HG03095 (cell line): ENCODE data around the gene TSGA10.
"Not testable (repeated sequence)": the region's sequence is repeated elsewhere in the genome, so short reads cannot be mapped to it uniquely, and the experiment has no call there.

ENCODE experiments used
- ATAC-seq: cut with Tn5 transposase; IDR thresholded peaks from one replicate; pipeline ENCODE4 v1.9.1; 2021; ENCODE audit warnings: moderate library complexity; ENCODE audit not compliant: unreplicated experiment

Gene TSGA10

DNA sequence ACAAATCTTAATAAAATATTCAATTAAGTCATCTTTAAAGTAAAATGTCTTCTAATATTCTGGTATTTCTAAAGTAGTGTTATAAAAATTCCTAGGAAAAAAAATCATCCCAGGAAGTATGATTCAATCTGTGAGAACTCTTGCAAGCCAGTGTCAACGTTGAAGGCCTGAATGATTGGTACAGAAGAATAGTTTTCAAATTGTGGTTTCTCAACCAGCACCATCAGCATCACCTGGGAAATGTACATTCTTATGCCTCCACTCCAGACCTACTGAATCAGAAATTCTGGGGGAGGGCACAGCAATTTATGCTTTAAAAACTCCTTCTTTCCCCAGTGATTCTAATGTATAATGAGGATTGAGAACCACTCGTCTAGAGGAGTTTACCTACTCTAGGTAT, 75.5 kb downstream of the TSGA10 start:
- no peak for ATAC-seq

DNA sequence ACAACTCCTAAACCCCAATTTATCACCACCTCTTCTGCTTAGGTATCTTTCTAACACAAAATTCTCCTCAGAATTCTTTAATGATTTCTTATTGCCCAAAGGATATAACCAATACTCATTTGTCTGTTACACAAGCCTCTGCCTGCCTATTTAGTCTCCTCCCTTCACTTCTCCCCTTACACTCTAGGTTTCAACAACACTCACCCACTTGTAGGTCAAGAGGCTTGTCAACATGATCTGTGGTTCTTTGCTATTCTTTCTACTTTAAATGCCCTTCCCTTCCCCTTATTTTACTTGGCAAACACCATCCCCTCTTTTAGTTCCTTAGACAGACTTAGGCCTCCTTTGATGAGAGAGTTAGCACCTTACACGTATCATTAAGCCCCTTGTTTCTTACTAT, 82.2 kb downstream of the TSGA10 start:
- ATAC-seq: no peak

DNA sequence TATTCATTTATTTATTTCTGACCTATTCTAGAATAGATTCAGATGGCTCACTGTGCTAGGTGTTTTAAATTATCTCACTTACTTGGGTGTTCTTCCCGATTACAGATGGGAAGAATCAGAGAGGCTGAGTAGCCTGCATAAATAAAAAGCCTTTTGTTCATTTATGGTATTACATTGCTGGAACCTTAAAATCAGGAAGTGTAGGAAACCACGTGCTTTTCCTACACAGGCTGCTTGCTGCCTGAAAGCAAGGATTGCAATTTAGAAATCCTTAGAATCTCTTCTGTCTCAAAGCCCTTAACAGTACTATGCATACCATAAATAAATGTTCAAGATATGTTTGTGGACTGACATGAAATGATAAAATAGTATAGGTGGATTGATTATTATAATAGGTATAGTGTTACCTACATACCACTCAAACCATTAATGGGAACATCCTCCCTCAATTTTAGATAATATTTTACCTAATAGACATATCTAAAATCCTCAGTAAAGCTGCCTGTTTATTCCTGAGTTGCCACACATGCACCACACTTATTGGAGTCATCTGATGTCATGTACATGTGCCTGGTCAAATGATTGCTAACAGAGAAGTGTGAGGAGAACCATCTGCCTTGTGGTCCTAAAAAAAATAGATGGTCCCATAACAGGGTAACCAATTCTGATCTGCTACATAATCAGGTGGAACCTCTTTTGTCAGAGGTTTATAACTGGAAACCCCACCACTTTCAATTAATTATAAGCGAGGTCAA, 86.7 kb downstream of the TSGA10 start:
- ATAC-seq: no peak

DNA sequence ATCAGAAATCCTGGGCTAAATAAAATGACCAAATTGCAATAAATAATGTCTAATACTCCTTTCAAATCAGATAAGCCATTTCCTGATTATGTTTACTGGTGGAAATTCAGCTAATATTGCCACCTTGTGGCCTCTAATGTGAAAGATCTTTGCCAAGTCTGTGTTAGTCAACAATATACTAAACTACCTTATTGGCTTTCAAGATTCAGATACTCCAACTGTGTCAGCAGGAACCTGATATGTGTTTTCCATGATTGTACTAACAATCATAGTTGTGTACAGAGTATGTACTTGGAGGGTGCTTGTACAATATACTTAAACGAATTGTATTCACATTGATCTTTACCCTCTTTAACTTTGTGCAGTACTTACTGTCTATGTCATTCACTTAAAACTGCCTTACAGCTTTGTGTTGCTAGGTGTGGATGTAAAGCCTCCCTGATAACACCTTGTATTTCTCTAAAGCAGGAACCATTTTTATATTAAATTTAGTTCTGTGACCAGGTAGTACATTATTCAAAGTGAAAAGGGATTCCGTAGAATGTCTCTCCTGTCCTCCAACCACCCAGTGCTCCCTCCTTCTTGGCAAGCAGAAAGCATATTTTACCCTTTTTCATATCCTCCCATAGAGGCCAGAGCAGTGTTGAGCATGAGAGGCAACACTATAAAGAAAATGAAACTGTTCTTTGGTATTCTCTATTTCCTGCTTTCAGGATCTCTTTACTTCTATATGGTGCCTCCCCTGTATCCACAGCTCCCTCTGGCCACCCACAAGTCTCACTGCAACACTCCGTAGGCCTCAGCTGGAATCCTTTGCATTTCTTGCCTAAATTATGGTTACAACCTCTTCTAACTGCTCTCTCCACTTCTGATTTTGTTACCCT, 88.4 kb downstream of the TSGA10 start:
- peak; percentile 99 for ATAC-seq

DNA sequence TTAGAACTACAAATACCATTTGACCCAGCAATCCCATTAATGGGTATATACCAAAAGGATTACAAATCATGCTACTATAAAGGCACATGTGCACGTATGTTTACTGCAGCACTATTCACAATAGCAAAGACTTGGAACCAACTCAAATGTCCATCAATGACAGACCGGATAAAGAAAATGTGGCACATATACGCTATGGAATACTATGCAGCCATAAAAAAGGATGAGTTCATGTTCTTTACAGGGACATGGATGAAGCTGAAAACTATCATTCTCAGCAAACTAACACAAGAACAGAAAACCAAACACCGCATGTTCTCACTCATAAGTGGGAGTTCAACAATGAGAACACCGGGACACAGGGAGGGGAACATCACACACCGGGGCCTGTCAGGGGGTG, 105.6 kb downstream of the TSGA10 start:
- not testable (repeated sequence) for ATAC-seq

DNA sequence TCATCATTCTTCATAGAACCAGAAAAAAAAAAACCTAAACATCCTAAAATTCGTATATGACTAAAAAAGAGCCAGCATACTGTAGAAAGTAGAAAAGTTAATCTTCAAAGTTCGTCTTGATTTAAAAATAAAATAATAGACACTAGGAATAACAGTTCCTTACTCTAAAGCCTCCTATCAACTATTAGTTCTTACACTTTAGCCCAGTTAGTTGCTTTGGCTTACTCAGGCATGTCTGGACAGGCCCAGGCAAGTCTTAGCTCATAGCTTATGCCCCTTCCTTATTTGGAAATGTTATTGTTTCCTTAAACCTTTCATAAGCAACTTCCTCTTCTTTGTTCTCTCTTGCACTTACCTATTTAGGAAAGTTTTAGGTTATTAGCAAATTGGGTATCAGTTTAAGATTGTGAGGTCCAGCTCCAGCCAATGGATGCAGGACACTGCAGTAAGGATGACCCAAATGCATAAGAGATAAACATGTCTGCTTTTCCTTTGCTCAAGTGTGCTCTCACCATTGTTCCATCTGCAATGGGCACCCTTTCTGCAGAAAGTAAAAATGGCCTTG, 113.9 kb downstream of the TSGA10 start:
- ATAC-seq: not testable (repeated sequence)

DNA sequence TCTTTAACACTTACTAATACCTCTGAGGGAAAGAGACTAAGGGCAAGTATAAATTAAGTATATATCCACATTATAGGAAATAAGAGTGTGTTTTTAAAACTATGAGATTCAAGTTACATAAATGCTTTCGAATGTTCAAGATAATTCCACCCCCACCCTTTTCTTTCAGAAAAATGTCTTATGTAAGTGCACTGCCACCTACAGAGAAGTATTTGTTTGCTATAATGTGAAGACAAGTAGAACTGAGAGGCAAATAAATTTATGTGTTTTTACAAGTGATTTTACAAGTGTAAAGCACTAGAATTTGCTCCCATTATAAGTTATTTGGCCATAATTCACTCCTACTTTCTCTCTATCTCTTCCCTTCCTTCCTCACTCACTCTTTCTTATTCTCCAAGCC, 118.8 kb downstream of the TSGA10 start:
- ATAC-seq: no peak

DNA sequence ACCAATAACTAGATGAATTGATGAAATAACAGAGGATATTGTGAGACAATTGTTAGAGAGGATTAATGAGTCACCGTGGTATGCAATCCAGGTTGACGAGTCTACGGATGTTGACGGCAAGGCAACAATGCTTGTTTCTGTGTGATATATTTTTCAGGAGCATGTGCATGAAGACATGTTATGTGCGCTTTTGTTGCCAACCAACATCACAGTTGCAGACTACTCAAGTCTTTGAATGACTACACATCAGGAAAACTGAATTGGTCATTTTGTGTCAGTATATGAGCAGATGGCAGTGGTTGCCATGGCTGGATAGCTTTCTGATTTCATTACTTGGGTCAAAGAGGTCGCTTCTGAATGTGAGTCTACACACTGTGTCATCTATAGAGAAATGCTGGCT, 122.0 kb downstream of the TSGA10 start:
- ATAC-seq: no peak

DNA sequence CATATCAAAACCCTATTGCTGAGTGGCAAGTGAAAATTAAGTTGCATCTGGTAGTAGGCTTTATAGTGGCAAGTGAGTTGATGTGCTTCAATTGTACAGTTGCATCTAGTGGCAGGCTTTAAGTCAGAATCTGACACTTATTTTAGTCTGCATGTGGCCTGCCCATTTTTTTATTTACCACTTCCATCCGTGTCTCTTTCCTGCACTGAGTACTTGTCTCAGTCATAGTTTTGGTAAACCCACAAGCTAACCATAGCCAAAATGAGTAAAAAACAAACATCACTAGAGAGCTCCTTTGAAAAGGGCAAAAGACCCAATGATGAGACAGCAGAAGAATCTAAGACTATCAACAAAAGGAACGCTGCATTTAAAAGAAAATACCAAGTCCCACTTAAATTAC, 122.7 kb downstream of the TSGA10 start:
- ATAC-seq: no peak

DNA sequence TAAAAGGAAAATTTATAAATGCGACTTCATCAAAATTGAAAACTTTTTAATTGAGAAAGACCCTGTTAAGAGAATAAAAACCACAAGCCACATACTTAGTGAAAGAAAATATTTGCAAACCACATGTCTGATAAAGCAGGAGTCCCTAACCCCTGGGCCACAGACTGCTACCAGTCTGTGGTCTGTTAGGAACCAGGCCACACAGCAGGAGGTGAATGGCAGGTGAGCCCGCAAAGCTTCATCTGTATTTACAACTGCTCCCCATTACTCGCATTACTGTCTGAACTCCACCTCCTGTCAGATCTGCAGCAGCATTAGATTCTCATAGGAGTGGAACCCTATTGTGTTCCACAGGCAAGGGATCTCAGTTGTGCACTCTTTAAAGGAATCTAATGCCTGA, 123.3 kb downstream of the TSGA10 start:
- no peak for ATAC-seq

DNA sequence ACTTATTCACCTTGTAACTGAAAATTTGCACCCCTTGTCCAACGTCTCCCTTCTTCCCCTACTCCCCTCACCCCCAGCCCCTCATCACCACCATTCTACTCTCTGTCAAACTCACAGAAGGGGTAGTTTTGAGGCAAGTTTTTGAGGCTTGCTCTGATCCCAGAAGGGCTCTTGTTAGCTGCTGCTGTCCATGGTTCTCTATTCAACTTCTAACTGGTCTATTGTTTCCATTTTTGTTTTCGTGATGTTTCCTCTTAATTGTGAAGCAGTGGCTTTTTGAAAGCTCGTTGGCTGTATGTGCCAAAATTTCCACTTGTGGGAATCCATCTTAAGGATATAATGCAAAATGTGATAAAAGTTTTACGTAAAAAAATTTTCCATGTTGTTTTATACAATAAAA, 126.2 kb downstream of the TSGA10 start:
- no peak for ATAC-seq

DNA sequence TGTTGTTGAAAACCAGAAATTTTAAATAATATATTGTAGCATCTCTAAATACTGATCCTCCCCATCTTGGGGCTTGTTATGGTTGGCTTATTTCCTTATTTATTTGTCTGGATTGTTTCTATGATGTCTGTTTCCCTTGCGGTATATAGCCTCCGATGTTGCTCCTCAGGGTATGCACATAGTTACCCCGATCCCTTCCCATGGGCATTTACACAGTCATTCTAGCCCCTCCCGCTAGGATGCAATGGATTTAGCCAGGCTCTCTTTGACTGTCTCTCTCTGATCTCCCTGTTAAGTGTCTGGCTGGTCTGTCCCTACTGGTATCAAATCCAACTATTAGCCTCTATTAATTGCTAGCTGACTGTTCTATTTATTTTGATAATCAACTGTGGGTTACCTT, 126.9 kb downstream of the TSGA10 start:
- no peak for ATAC-seq

DNA sequence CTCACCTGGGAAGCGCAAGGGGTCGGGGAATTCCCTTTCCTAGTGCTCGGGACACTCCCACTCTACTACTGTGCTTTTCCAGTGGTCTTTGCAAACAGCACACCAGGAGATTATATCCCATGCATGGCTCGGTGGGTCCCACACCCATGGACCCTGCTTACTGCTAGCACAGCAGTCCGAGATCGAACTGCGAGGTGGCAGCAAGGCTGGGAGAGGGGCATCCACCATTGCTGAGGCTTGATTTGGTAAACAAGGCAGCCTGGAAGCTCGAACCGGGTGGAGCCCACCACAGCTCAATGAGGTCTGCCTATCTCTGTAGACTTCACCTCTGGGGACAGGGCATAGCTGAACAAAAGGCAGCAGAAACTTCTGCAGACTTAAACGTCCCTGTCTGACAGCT, 154.0 kb downstream of the TSGA10 start:
- no peak for ATAC-seq

DNA sequence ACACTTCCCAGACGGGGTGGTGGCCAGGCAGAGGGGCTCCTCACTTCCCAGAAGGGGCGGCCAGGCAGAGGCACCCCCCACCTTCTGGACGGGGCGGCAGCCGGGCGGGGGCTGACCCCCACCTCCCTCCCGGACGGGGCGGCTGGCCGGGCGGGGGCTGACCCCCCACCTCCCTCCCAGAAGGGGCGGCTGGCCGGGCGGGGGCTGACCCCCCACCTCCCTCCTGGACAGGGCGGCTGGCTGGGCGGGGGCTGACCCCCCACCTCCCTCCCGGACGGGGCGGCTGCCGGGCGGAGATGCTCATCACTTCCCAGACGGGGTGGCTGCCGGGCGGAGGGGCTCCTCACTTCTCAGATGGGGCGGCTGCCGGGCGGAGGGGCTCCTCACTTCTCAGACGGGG, 166.0 kb downstream of the TSGA10 start:
- not testable (repeated sequence) for ATAC-seq

DNA sequence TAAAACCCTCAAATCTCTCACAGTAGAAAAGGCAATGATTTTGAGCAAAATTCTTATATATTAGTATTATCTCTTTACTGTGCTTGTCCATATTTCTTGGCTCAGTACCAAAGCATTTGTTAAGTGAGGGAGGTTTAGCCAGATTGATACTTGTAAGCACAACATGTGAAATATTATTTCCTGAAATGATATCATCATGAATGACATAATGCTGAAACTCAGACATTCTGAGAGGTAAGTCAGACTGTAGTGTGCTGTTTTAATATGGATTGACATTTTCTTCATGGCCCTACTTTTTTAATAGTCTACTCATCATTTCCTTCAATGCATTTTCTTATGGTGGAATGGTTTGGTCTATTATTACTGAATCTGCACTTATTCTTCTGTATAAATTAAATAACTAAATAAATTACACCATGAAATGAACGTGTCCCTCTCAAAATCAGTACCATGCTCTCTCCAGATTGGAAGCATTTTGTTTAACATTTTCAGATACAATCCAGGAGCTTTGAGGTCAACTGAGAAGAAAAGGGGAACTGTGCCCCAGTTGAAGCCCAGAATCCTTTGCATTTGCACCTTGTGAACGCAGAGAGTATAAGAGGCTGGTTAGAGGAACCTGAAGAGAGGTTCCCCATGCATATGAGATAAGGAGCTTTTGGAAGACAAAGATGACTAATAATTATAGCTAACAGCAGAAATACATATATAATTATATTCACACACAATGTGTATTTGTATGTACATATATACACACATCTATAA, 168.7 kb downstream of the TSGA10 start:
- ATAC-seq: no peak

DNA sequence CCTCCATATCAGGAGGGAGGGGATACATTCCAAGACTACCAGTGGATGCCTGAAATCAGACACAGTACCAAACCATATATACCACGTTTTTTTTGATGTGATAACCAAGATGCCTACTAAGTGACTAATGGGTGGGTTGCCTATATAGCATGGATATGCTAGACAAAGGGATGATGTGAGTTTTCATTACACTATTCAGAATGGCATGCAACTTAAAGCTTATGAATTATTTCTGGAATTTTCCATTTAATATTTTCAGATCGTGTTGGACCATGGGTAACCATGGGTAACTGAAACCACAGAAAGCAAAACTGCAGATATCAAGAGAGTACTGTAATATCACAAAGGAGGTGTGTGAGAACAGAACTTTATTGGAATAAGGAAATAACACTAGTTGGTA, 179.1 kb downstream of the TSGA10 start:
- no peak for ATAC-seq

DNA sequence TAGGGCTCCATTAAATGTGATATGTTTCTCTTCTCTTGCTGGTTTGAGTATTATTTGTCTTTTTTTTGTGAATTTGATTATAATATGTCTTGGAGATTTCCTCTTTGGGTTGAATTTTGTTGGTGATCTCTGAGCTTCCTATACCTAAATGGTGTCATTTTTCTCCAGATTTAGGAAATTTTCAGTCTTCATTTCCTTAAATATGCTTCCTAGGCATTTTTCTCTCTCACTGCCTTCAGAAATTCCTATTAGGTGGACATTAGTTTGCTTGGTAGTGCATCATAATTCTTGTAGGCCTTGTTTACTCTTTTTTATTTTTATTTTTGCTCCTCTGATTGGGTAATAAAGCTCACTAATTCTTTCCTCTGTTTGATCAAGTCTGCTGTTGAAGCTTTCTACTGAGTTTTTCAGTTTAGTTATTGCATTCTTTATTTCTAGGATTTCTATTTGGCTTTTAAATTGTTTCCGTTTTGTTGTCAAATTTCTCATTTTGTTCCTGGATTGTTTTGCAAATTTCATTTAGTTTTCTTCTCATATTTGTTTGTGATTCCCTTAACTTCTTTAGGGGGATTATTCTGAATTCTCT, 182.1 kb downstream of the TSGA10 start:
- no peak for ATAC-seq

DNA sequence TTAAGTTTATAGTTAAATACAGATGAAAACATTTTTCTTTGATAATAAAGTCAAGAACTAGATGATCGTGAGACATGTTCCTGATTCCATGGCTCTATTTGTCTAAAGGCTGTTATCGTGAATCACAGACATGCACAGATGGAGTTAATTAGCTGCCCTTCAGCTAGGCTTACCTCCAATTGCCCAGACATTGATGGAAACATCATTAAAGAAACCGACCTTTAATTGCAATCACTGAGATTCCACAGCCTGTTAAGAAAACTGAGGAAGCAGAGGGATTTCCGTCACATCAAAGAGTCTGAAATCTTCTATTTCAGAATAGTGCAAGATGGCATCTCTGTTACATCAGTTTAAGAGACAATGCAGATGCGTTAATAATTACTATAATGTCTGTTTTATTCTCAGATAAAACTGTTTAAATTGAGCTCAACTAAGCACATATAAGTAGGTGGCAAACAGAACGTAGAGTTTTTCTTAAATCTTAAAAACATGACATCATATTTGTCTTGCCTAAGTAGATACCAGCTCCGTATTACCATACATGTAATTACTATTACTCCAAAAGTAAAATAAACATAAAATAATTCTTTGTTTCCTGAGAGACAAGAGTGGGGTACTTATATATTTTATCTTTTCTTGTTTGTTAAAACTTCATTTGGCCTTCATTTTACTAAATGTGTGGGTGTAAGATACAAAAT, 194.8 kb downstream of the TSGA10 start:
- no peak for ATAC-seq

DNA sequence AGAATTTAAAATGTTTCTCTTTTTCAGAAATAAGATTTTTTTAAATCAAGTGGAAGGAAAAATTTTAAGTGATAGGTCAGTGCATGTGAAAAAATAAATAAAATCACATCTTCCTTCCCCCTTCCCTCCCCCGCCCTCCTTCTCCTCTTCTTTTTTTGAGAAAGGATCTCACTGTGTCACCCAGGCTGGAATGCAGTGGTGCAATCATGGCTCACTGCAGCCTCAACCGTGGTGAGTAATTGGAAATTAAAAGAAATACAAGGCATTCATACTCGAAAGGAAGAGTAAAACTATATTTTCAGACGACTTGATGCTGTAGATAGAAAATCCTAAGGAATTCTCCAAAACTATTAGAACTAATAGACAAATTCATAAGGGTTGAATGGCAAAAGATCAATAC, 201.8 kb downstream of the TSGA10 start:
- no peak for ATAC-seq
